Neural cell (in vitro differentiated cells): ENCODE data around the gene PDE8B. TPM values are rescaled to one million over a fixed set of nuclear protein-coding genes. Genes with fewer than 3 reads are reported as not detected.

Source experiments
- H2AFZ ChIP-seq: fragments of 200-600, 300-800 bp; sonication (generic), shearing (Covaris generic); 2 replicates; pipeline ENCODE4 v1.6.0; 2014; ENCODE audit warnings: low read depth, mild to moderate bottlenecking, antibody characterized with exemption, low read length, moderate library complexity
- H3F3A ChIP-seq: fragments of 200-600 bp; shearing (Covaris generic); 2 replicates; pipeline ENCODE4 v1.6.1; 2016; ENCODE audit warnings: mild to moderate bottlenecking, moderate library complexity, mixed read lengths, antibody characterized with exemption, low read length; ENCODE audit not compliant: insufficient read depth, poor library complexity, severe bottlenecking
- H3K27ac ChIP-seq: fragments of 200-600, 300-800 bp; sonication (generic), shearing (Covaris generic); 2 replicates; pipeline ENCODE4 v1.5.1; 2014; ENCODE audit warnings: mild to moderate bottlenecking, low read length, moderate library complexity
- H3K27me3 ChIP-seq: fragments of 300-800, 200-600 bp; sonication (generic), shearing (Covaris generic); 2 replicates; pipeline ENCODE4 v1.6.0; 2014; ENCODE audit warnings: mild to moderate bottlenecking, low read depth, low read length, moderate library complexity; ENCODE audit not compliant: insufficient read depth
- H3K36me3 ChIP-seq: fragments of 300-800, 200-600 bp; sonication (generic), shearing (Covaris generic); 2 replicates; pipeline ENCODE4 v1.5.1; 2014; ENCODE audit warnings: mild to moderate bottlenecking, antibody characterized with exemption, low read length, moderate library complexity; ENCODE audit not compliant: insufficient read depth
- H3K4me2 ChIP-seq: fragments of 300-800, 200-600 bp; sonication (generic), shearing (Covaris generic); 2 replicates; pipeline ENCODE4 v1.6.0; 2014; ENCODE audit warnings: mild to moderate bottlenecking, low read length
- H3K4me3 ChIP-seq: fragments of 300-800, 200-600 bp; sonication (generic), shearing (Covaris generic); 2 replicates; pipeline ENCODE4 v1.5.1; 2014; ENCODE audit warnings: mild to moderate bottlenecking, low read length, moderate library complexity
- H3K79me2 ChIP-seq: fragments of 200-600 bp; shearing (Covaris generic); replicated peaks from 2 replicates; pipeline ENCODE4 v1.6.0; 2014; ENCODE audit warnings: mild to moderate bottlenecking, low read length, moderate library complexity; ENCODE audit not compliant: insufficient read depth
- H3K9ac ChIP-seq: fragments of 300-800, 200-600 bp; sonication (generic), shearing (Covaris generic); 2 replicates; pipeline ENCODE4 v1.6.1; 2016; ENCODE audit warnings: mild to moderate bottlenecking, low read length, mixed read lengths
- H3K9me2 ChIP-seq: fragments of 200-600 bp; shearing (Covaris generic); 2 replicates; pipeline ENCODE4 v1.6.1; 2016; ENCODE audit warnings: mild to moderate bottlenecking, low read length, mixed read lengths; ENCODE audit not compliant: insufficient read depth
- H3K9me3 ChIP-seq: fragments of 200-600, 300-800 bp; sonication (generic), shearing (Covaris generic); 2 replicates; pipeline ENCODE4 v1.6.1; 2016; ENCODE audit warnings: mild to moderate bottlenecking, mixed run types, low read length, moderate library complexity, mixed read lengths
- H4K20me1 ChIP-seq: fragments of 200-600 bp; shearing (Covaris generic); 2 replicates; pipeline ENCODE4 v1.6.1; 2016; ENCODE audit warnings: mild to moderate bottlenecking, mixed run types; ENCODE audit not compliant: insufficient read depth
- CTCF ChIP-seq: fragments of 450-650 bp; IDR thresholded peaks from 2 replicates; pipeline ENCODE4 v1.5.1; 2014; ENCODE audit warnings: antibody characterized with exemption, mild to moderate bottlenecking, moderate library complexity; ENCODE audit not compliant: poor library complexity, severe bottlenecking
- EP300 ChIP-seq: fragments of 450-650 bp; conservative IDR thresholded peaks from 2 replicates; pipeline ENCODE4 v1.6.1; 2014; ENCODE audit warnings: antibody characterized with exemption, mild to moderate bottlenecking, moderate library complexity; ENCODE audit not compliant: poor library complexity, severe bottlenecking
- EZH2 ChIP-seq: fragments of 200-600, 300-800 bp; shearing (Covaris generic), sonication (generic); IDR thresholded peaks from 2 replicates; pipeline ENCODE4 v1.6.1; 2014; ENCODE audit warnings: antibody characterized with exemption, low read length, borderline replicate concordance, mild to moderate bottlenecking; ENCODE audit not compliant: insufficient read depth, poor library complexity, severe bottlenecking
- MXI1 ChIP-seq: fragments of 450-650 bp; conservative IDR thresholded peaks from 2 replicates; pipeline ENCODE4 v1.6.1; 2014; ENCODE audit warnings: antibody characterized with exemption, mild to moderate bottlenecking; ENCODE audit not compliant: poor library complexity, severe bottlenecking
- POLR2AphosphoS5 ChIP-seq: IDR thresholded peaks from 2 replicates; pipeline ENCODE4 v1.6.1; 2012
- RAD21 ChIP-seq: fragments of 450-650 bp; conservative IDR thresholded peaks from 2 replicates; pipeline ENCODE4 v1.6.1; 2014; ENCODE audit warnings: antibody characterized with exemption, mild to moderate bottlenecking, moderate library complexity
- REST ChIP-seq: IDR thresholded peaks from 2 replicates; pipeline ENCODE4 v1.6.1; 2012; ENCODE audit warnings: borderline replicate concordance
- SMC3 ChIP-seq: fragments of 450-650 bp; conservative IDR thresholded peaks from 2 replicates; pipeline ENCODE4 v1.6.1; 2014; ENCODE audit warnings: antibody characterized with exemption, mild to moderate bottlenecking, moderate library complexity; ENCODE audit not compliant: poor library complexity
- TAF1 ChIP-seq: IDR thresholded peaks from 2 replicates; pipeline ENCODE4 v1.6.1; 2012; ENCODE audit warnings: low read depth
- polyA plus RNA-seq: library from polyadenylated mRNA; depleted of rRNA; stranded (reverse); fragments of >200 nt; gene quantifications from 2 replicates; pipeline ENCODE4 v1.2.3, GENCODE V29; 2014

PDE8B gene
- polyA plus RNA-seq, 1 donor from 2014 or later = 0.22 TPM

GRCh38 chr5:77167063-77167462 is 43.4 kb upstream of the PDE8B start:
- Histone ChIP-seq H3K36me3 (no peaks in the 10 kb centered on the region), H3K4me2 (no peak overlapping the region), H3K9me3 (no peaks in the 10 kb centered on the region), H3F3A (no peaks in the 10 kb centered on the region), H4K20me1 (no peaks in the 10 kb centered on the region), H3K27ac (no peak overlapping the region), H3K9me2 (no peaks in the 10 kb centered on the region), H3K27me3 (no peaks in the 10 kb centered on the region), H3K79me2 (no peaks in the 10 kb centered on the region), H3K4me3 (no peak overlapping the region), H3K9ac (no peak overlapping the region), H2AFZ (no peak overlapping the region)
- TF ChIP-seq MXI1 (no peak), RAD21 (no peak), SMC3 (no peak), REST (no peak), POLR2AphosphoS5 (no peak), EP300 (no peak), CTCF (no peak), TAF1 (no peak), EZH2 (no peak)

GRCh38 chr5:77167695-77168121 is 42.8 kb upstream of the PDE8B start:
- Histone ChIP-seq H3K9me3 (no peaks in the 10 kb centered on the region), H3K9ac (no peak overlapping the region), H3K27me3 (no peaks in the 10 kb centered on the region), H3F3A (no peaks in the 10 kb centered on the region), H3K79me2 (no peaks in the 10 kb centered on the region), H3K9me2 (no peaks in the 10 kb centered on the region), H2AFZ (no peak overlapping the region), H3K4me2 (no peak overlapping the region), H3K27ac (no peak overlapping the region), H4K20me1 (no peaks in the 10 kb centered on the region), H3K4me3 (no peak overlapping the region), H3K36me3 (no peaks in the 10 kb centered on the region)
- no peak for TF ChIP-seq EZH2
- TF ChIP-seq EP300 = no peak
- no peak for TF ChIP-seq CTCF
- no peak for TF ChIP-seq SMC3
- TF ChIP-seq TAF1 = no peak
- no peak for TF ChIP-seq MXI1
- no peak for TF ChIP-seq RAD21
- no peak for TF ChIP-seq POLR2AphosphoS5
- TF ChIP-seq REST = no peak
